ENCODE data around the gene SLC6A6. TPM values are rescaled to one million over a fixed set of nuclear protein-coding genes. Genes with fewer than 3 reads are reported as not detected.
A peak's percentile ranks its signal among the peaks of the same experiment; 100 is the strongest.

SLC6A6 gene
- total and polyA plus RNA-seq, 2 experiments from 2014 or later = 27.5 to 150 TPM

- TF ChIP-seq REST (IDR thresholded peaks at IDR 0.05; ENCODE audit: unreplicated experiment) (no peak), CTCF (conservative IDR thresholded peaks at IDR 0.05; ENCODE audit: low read depth in 2 of 2) (no peak), EZH2 (IDR thresholded peaks at IDR 0.05; ENCODE audit: low read depth, unreplicated experiment) (no peak), ZNF331 (CRISPR knock-in tag; IDR thresholded peaks at IDR 0.05; ENCODE audit: low read depth) (no peak), NANOG (IDR thresholded peaks at IDR 0.05; ENCODE audit: borderline replicate concordance) (no peak), POLR2AphosphoS5 (IDR thresholded peaks at IDR 0.05; ENCODE audit: low read depth) (no peak), ZNF114 (CRISPR knock-in tag; IDR thresholded peaks at IDR 0.05) (no peak), STAT1 (IDR thresholded peaks at IDR 0.05; ENCODE audit: unreplicated experiment) (no peak)
These were observed 122.7 kb downstream of the SLC6A6 start (continued) for GRCh38 chr3:14524920-14525660.

GRCh38 chr3:14525685-14526631 is 123.6 kb downstream of the SLC6A6 start:
- Histone ChIP-seq H3K4me1 (ENCODE audit: insufficient read depth) (peaks cover 17% of the 10 kb centered on the region), H4K20me1 (replicated peaks; ENCODE audit: insufficient read depth) (no peaks in the 10 kb centered on the region), H3K79me2 (replicated peaks; ENCODE audit: insufficient read depth) (no peaks in the 10 kb centered on the region), H3K36me3 (ENCODE audit: insufficient read depth) (no peaks in the 10 kb centered on the region), H3K4me2 (peak overlapping the region; percentile 43; the same call in 1 of the 2 replicates), H3K27me3 (ENCODE audit: insufficient read depth) (no peaks in the 10 kb centered on the region), H3K4me3 (no peak overlapping the region), H3K9me2 (ENCODE audit: insufficient read depth) (no peaks in the 10 kb centered on the region), H2AFZ (no peak overlapping the region), H3F3A (replicated peaks; ENCODE audit: low read depth) (no peaks in the 10 kb centered on the region), H3K27ac (ENCODE audit: low read depth) (no peak overlapping the region)
- Mint-ChIP-seq H3K4me3 (no peak overlapping the region), H3K4me1 (peaks cover 15% of the 10 kb centered on the region), H3K9me3 (peaks cover 5% of the 10 kb centered on the region; the same call in 1 of the 3 replicates), H3K27me3 (ENCODE audit: insufficient read depth, low read depth, poor library complexity) (peaks cover 5% of the 10 kb centered on the region), H3K36me3 (ENCODE audit: low read depth) (0 out of 3 replicates have a peak, but pooled peaks cover 2% of the 10 kb centered on the region), H3K27ac (no peak overlapping the region)
- ATAC-seq = peak; percentile 31
- DNase-seq (ENCODE audit: low spot score) = no peak
- TF ChIP-seq POLR2AphosphoS5 (IDR thresholded peaks at IDR 0.05; ENCODE audit: low read depth) (no peak), ZNF462 (CRISPR knock-in tag; IDR thresholded peaks at IDR 0.05) (no peak)

Data from GM23338 (cell line).